ENCODE measurements around the gene CPNE5. TPM values are rescaled to one million over a fixed set of nuclear protein-coding genes. Genes with fewer than 3 reads are reported as not detected.

CPNE5 gene
- total RNA-seq, 2 donors from 2014 or later = 3.9 to 64.5 TPM

- no peak for DNase-seq (ENCODE audit: low spot score)
- TF ChIP-seq POLR2A (IDR thresholded peaks at IDR 0.05) (no peak), POLR2AphosphoS5 (IDR thresholded peaks at IDR 0.05) (no peak), CTCF (IDR thresholded peaks at IDR 0.05) (no peak)
- no peak overlapping the region for H3K4me3 ChIP-seq
- no peaks in the 10 kb centered on the region for H3K4me1 ChIP-seq (replicated peaks)
- WGBS = 92% methylated on average over 7 of the region's 7 CpGs
- no peaks in the 10 kb centered on the region for H3K9me3 ChIP-seq
- intact Hi-C loops (cut with DNase I) = no loop called here
- no peak overlapping the region for H3K27ac ChIP-seq
- H3K27me3 ChIP-seq (replicated peaks; ENCODE audit: insufficient read depth) = no peaks in the 10 kb centered on the region
- H3K36me3 ChIP-seq = no peaks in the 10 kb centered on the region
These were observed 120.1 kb downstream of the CPNE5 start for GRCh38 chr6:36719126-36719525.

- DNase-seq (ENCODE audit: low spot score) = no peak
- intact Hi-C loops (cut with DNase I) = no loop called here
- TF ChIP-seq POLR2AphosphoS5 (IDR thresholded peaks at IDR 0.05) (no peak), CTCF (IDR thresholded peaks at IDR 0.05) (no peak), POLR2A (IDR thresholded peaks at IDR 0.05) (no peak)
- Histone ChIP-seq H3K4me3 (no peak overlapping the region), H3K4me1 (replicated peaks) (no peaks in the 10 kb centered on the region), H3K27ac (no peak overlapping the region), H3K36me3 (no peaks in the 10 kb centered on the region), H3K9me3 (no peaks in the 10 kb centered on the region), H3K27me3 (replicated peaks; ENCODE audit: insufficient read depth) (no peaks in the 10 kb centered on the region)
- WGBS = 82% methylated on average over 5 of the region's 5 CpGs
These were observed 120.7 kb downstream of the CPNE5 start for GRCh38 chr6:36718560-36718959.

- Histone ChIP-seq H3K27ac (no peak overlapping the region), H3K9me3 (no peaks in the 10 kb centered on the region), H3K4me3 (no peak overlapping the region), H3K36me3 (no peaks in the 10 kb centered on the region), H3K27me3 (replicated peaks; ENCODE audit: insufficient read depth) (no peaks in the 10 kb centered on the region), H3K4me1 (replicated peaks) (no peaks in the 10 kb centered on the region)
- DNase-seq (ENCODE audit: low spot score) = no peak
- intact Hi-C loops (cut with DNase I) = no loop called here
- 89% methylated on average over 11 of the region's 12 CpGs for WGBS
- no peak for TF ChIP-seq POLR2AphosphoS5 (IDR thresholded peaks at IDR 0.05)
- TF ChIP-seq CTCF (IDR thresholded peaks at IDR 0.05) = no peak
- no peak for TF ChIP-seq POLR2A (IDR thresholded peaks at IDR 0.05)
These were observed 121.2 kb downstream of the CPNE5 start for GRCh38 chr6:36717871-36718540.

GRCh38 chr6:36717231-36717825 lies 121.9 kb downstream of the CPNE5 start:
- 74% methylated on average over 13 of the region's 13 CpGs for WGBS
- TF ChIP-seq POLR2AphosphoS5 (IDR thresholded peaks at IDR 0.05) (no peak), CTCF (IDR thresholded peaks at IDR 0.05) (no peak), POLR2A (IDR thresholded peaks at IDR 0.05) (no peak)
- no peak overlapping the region for H3K4me3 ChIP-seq
- H3K9me3 ChIP-seq = no peaks in the 10 kb centered on the region
- no peaks in the 10 kb centered on the region for H3K36me3 ChIP-seq
- H3K27me3 ChIP-seq (replicated peaks; ENCODE audit: insufficient read depth) = no peaks in the 10 kb centered on the region
- DNase-seq (ENCODE audit: low spot score) = no peak
- no peak overlapping the region for H3K27ac ChIP-seq
- H3K4me1 ChIP-seq (replicated peaks) = no peaks in the 10 kb centered on the region
- intact Hi-C loops (cut with DNase I) = no loop called here

All from prostate gland (tissue), 2 donors.